Measurements from ENCODE around the gene PKNOX2. TPM values are rescaled to one million over a fixed set of nuclear protein-coding genes. Genes with fewer than 3 reads are reported as not detected.

The PKNOX2 gene
- total and polyA plus RNA-seq, 10 of the 15 experiments (the other 5 are each of a cell fraction or from before 2014, with no cell fraction given) = not detected

DNA sequence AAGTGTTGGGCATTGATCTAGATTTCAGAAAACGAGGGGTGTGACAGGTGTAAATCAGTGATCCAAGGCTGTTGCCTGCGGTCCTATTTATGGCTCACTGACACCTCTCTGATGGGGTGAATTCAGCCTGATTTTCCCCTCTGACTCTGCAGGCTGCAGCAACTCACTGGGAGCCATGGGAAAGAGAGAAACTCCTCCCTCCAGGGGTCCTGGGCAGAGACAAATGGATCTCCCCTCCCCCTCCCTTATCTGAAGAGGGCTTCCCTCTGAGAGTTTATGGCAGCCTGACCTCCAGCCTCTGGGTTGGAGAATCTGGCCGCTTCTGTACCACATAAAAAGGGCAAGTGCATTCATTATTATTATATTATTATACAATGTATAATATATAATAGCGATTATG, 1.8 kb upstream of the PKNOX2 start (continued):
- TF ChIP-seq MEF2A (IDR thresholded peaks at IDR 0.05; ENCODE audit: insufficient read depth, low read depth, low read length) (no peak), GATAD2B (conservative IDR thresholded peaks at IDR 0.05; ENCODE audit: low read depth) (no peak)
- TF ChIP-seq, protein P1, sequence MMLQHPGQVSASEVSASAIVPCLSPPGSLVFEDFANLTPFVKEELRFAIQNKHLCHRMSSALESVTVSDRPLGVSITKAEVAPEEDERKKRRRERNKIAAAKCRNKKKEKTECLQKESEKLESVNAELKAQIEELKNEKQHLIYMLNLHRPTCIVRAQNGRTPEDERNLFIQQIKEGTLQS (IDR thresholded peaks at IDR 0.05; ENCODE audit: borderline replicate concordance, extremely low read depth, low read depth, low read length) = no peak

- Histone ChIP-seq H3K9me3 (replicated peaks; ENCODE audit: control insufficient read depth, insufficient read depth, low read length) (no peaks in the 10 kb centered on the region), H3K36me3 (ENCODE audit: control insufficient read depth in 2 of 2, insufficient read depth in 2 of 2, low read length in 1 of 2) (no peaks in the 10 kb centered on the region), H3K4me1 (ENCODE audit: control insufficient read depth, insufficient read depth, low read length) (no peaks in the 10 kb centered on the region; the same call in 1 of the 2 replicates), H2AFZ (ENCODE audit: control insufficient read depth, low read depth, low read length) (no peak overlapping the region), H3K79me2 (ENCODE audit: control insufficient read depth, insufficient read depth, low read length) (no peaks in the 10 kb centered on the region), H3K9ac (ENCODE audit: control insufficient read depth, insufficient read depth, low read length) (no peak overlapping the region), H4K20me1 (ENCODE audit: control insufficient read depth, insufficient read depth) (no peaks in the 10 kb centered on the region), H3K27ac (ENCODE audit: control insufficient read depth, insufficient read depth) (no peak overlapping the region), H3K27me3 (replicated peaks in 1 of 2; ENCODE audit: control insufficient read depth in 2 of 2, insufficient read depth in 2 of 2, low read length in 1 of 2) (peaks cover 20 to 32% of the 10 kb centered on the region in 2 experiments), H3K4me3 (no peak overlapping the region), H3K4me2 (ENCODE audit: control insufficient read depth, insufficient read depth) (no peak overlapping the region)
- intact Hi-C loops (cut with micrococcal nuclease; ENCODE audit: unreplicated experiment) (loop anchor here (5.0 kb wide), 1 partner anchor 184 kb away; no protein-coding TSS in a partner anchor), in situ Hi-C loops (cut with MboI) (no loop called here)
- ChIA-PET RAD21 (ENCODE audit: unreplicated experiment) (no interaction called here), POLR2A (no interaction called here), SMC1A (ENCODE audit: uncharacterized antibody, unreplicated experiment) (no interaction called here), CTCF (interaction anchor here (0.7 kb wide), 1 partner anchor 408 kb away, joined by 3 read pairs; no protein-coding TSS in a partner anchor)
- FAIRE-seq = no peak
- WGBS (ENCODE audit: insufficient coverage, insufficient replicate concordance, low lambda C conversion rate, missing lambda C conversion rate) = 59% methylated on average over 6 of the region's 6 CpGs
- TF ChIP-seq SUZ12 (IDR thresholded peaks at IDR 0.05; ENCODE audit: unreplicated experiment) = peak; percentile 36
- no peak for TF ChIP-seq SMARCA5 (IDR thresholded peaks at IDR 0.05)
- DNase-seq (ENCODE audit: low read depth, low spot score) = no peak
- no TSS peak for BruUV-seq (replicated peaks)
- ATAC-seq = no peak; the same call in 2 of the 3 replicates
Measured at GRCh38 chr11:125163431-125164063, 1.0 kb upstream of the PKNOX2 start.

Data from GM12878 (cell line).